Measurements from ENCODE around the gene CYP2U1. TPM values are rescaled to one million over a fixed set of nuclear protein-coding genes. Genes with fewer than 3 reads are reported as not detected.

The CYP2U1 gene
- total RNA-seq, 1 experiment from 2014 or later = 1.2 TPM

DNA sequence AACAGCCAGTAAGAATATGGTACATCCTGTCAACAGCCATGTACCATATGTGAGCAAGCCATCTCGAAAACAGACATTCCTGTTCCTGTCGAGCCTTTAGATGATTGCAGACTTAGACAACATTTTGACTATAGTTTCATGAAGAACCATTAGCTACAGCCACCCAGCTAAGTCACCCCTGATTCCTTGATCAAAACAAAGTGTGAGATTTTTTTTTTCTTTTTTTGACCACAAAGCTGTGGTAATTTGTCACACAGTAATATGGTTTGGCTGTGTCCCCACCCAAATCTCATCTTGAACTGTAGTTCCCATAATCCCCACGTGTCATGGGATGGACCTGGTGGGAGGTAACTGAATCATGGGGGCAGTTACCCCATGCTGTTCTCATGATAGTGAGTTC lies 43.2 kb downstream of the CYP2U1 start:
- Histone ChIP-seq H3K27me3 (ENCODE audit: control insufficient read depth, insufficient read depth, low read length) (no peaks in the 10 kb centered on the region), H3K27ac (ENCODE audit: low read length) (no peak overlapping the region), H3K4me3 (ENCODE audit: low read depth in 2 of 2, low read length in 2 of 2) (no peak overlapping the region), H3K36me3 (ENCODE audit: control insufficient read depth, insufficient read depth, low read length) (no peaks in the 10 kb centered on the region), H3K9me3 (ENCODE audit: control insufficient read depth, insufficient read depth, low read depth, low read length) (no peaks in the 10 kb centered on the region), H3K4me1 (ENCODE audit: control insufficient read depth, insufficient read depth, low read length) (no peaks in the 10 kb centered on the region)
- DNase-seq (ENCODE audit: low read depth, low spot score) (no peak), ATAC-seq (no peak)
- BruUV-seq (replicated peaks) = no TSS peak
- CTCF ChIA-PET = no interaction called here
- in situ Hi-C loops (cut with HindIII; ENCODE audit: low pct_unique_long_range_greater_than_20kb, low sequenced_read_pairs) (no loop called here), intact Hi-C loops (cut with micrococcal nuclease; ENCODE audit: unreplicated experiment) (no loop called here)
- POLR2A ChIA-PET = no interaction called here
- TF ChIP-seq, protein P1, sequence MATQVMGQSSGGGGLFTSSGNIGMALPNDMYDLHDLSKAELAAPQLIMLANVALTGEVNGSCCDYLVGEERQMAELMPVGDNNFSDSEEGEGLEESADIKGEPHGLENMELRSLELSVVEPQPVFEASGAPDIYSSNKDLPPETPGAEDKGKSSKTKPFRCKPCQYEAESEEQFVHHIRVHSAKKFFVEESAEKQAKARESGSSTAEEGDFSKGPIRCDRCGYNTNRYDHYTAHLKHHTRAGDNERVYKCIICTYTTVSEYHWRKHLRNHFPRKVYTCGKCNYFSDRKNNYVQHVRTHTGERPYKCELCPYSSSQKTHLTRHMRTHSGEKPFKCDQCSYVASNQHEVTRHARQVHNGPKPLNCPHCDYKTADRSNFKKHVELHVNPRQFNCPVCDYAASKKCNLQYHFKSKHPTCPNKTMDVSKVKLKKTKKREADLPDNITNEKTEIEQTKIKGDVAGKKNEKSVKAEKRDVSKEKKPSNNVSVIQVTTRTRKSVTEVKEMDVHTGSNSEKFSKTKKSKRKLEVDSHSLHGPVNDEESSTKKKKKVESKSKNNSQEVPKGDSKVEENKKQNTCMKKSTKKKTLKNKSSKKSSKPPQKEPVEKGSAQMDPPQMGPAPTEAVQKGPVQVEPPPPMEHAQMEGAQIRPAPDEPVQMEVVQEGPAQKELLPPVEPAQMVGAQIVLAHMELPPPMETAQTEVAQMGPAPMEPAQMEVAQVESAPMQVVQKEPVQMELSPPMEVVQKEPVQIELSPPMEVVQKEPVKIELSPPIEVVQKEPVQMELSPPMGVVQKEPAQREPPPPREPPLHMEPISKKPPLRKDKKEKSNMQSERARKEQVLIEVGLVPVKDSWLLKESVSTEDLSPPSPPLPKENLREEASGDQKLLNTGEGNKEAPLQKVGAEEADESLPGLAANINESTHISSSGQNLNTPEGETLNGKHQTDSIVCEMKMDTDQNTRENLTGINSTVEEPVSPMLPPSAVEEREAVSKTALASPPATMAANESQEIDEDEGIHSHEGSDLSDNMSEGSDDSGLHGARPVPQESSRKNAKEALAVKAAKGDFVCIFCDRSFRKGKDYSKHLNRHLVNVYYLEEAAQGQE (IDR thresholded peaks at IDR 0.05; ENCODE audit: insufficient read depth in 1 of 2, low read depth in 2 of 2, low read length in 1 of 2) = no peak
- TF ChIP-seq, protein P2, sequence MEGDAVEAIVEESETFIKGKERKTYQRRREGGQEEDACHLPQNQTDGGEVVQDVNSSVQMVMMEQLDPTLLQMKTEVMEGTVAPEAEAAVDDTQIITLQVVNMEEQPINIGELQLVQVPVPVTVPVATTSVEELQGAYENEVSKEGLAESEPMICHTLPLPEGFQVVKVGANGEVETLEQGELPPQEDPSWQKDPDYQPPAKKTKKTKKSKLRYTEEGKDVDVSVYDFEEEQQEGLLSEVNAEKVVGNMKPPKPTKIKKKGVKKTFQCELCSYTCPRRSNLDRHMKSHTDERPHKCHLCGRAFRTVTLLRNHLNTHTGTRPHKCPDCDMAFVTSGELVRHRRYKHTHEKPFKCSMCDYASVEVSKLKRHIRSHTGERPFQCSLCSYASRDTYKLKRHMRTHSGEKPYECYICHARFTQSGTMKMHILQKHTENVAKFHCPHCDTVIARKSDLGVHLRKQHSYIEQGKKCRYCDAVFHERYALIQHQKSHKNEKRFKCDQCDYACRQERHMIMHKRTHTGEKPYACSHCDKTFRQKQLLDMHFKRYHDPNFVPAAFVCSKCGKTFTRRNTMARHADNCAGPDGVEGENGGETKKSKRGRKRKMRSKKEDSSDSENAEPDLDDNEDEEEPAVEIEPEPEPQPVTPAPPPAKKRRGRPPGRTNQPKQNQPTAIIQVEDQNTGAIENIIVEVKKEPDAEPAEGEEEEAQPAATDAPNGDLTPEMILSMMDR (IDR thresholded peaks at IDR 0.05) = no peak
- TF ChIP-seq SIN3A (IDR thresholded peaks at IDR 0.05; ENCODE audit: borderline replicate concordance, insufficient read depth, low read depth, low read length) (no peak), POLR2AphosphoS5 (IDR thresholded peaks at IDR 0.05; ENCODE audit: low read depth, low read length) (no peak), TCF7L2 (IDR thresholded peaks at IDR 0.05; ENCODE audit: low read depth, low read length) (no peak)

DNA sequence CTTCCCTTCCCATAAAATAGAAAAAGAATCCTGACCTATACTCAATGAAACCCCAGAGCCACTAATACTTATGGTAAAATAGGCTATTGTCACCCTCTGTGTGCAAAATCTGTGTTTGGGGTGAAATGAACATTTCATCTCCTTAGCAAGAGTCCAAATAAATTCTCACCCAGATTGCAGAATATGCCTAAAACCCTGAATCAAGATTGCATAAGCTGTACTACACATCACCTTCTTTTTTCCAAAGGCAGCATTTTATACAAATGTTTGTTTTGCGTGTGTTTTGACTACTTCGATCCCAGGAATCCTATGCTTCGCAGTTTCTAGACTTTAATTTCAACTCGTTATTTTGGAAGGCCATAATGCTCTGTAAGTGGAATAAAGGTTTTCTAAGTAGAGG lies 46.1 kb downstream of the CYP2U1 start:
- intact Hi-C loops (cut with micrococcal nuclease; ENCODE audit: unreplicated experiment) (no loop called here), in situ Hi-C loops (cut with HindIII; ENCODE audit: low pct_unique_long_range_greater_than_20kb, low sequenced_read_pairs) (no loop called here)
- TF ChIP-seq SIN3A (IDR thresholded peaks at IDR 0.05; ENCODE audit: borderline replicate concordance, insufficient read depth, low read depth, low read length) (no peak), TCF7L2 (IDR thresholded peaks at IDR 0.05; ENCODE audit: low read depth, low read length) (no peak), POLR2AphosphoS5 (IDR thresholded peaks at IDR 0.05; ENCODE audit: low read depth, low read length) (no peak)
- TF ChIP-seq, protein P1 (IDR thresholded peaks at IDR 0.05; ENCODE audit: insufficient read depth in 1 of 2, low read depth in 2 of 2, low read length in 1 of 2) = no peak
- TF ChIP-seq, protein P2 (IDR thresholded peaks at IDR 0.05) = no peak
- ChIA-PET CTCF (no interaction called here), POLR2A (no interaction called here)
- DNase-seq (ENCODE audit: low read depth, low spot score) (no peak), ATAC-seq (no peak)
- no peaks in the 10 kb centered on the region for H3K4me1 ChIP-seq (ENCODE audit: control insufficient read depth, insufficient read depth, low read length)
- no peaks in the 10 kb centered on the region for H3K36me3 ChIP-seq (ENCODE audit: control insufficient read depth, insufficient read depth, low read length)
- no peak overlapping the region for H3K27ac ChIP-seq (ENCODE audit: low read length)
- no peaks in the 10 kb centered on the region for H3K9me3 ChIP-seq (ENCODE audit: control insufficient read depth, insufficient read depth, low read depth, low read length)
- no peaks in the 10 kb centered on the region for H3K27me3 ChIP-seq (ENCODE audit: control insufficient read depth, insufficient read depth, low read length)
- no TSS peak for BruUV-seq (replicated peaks)
- H3K4me3 ChIP-seq (ENCODE audit: low read depth in 2 of 2, low read length in 2 of 2) = no peak overlapping the region

Measured in Panc1 (cell line).